Astrocyte (in vitro differentiated cells and primary cell): ENCODE results near the gene EPB41L1. TPM values are rescaled to one million over a fixed set of nuclear protein-coding genes. Genes with fewer than 3 reads are reported as not detected.
A peak's percentile ranks its signal among the peaks of the same experiment; 100 is the strongest.

Experiments
- DNase-seq: peaks from one replicate; pipeline ENCODE4 v3.0.0-alpha.2; 2010; ENCODE audit warnings: low read depth
- FAIRE-seq: peaks from 2 replicates; lab custom pipeline; 2011; peaks lifted over from hg19 to GRCh38; lab: Jason Lieb, UNC
- H2AFZ ChIP-seq: 2 replicates; pipeline ENCODE4 v1.6.0; 2012; ENCODE audit warnings: low read depth, low read length, inconsistent platforms
- H3K27ac ChIP-seq: 2 replicates; pipeline ENCODE4 v1.5.1; 2011; ENCODE audit warnings: low read depth, low read length, inconsistent platforms
- H3K27me3 ChIP-seq: 2 replicates; pipeline ENCODE4 v1.6.0; 2011; ENCODE audit warnings: low read length, inconsistent platforms; ENCODE audit not compliant: insufficient read depth
- H3K36me3 ChIP-seq: 2 replicates; pipeline ENCODE4 v1.5.1; 2011; ENCODE audit warnings: low read length, inconsistent platforms; ENCODE audit not compliant: insufficient read depth
- H3K4me1 ChIP-seq: 2 replicates; pipeline ENCODE4 v1.5.1; 2011; ENCODE audit warnings: low read length, inconsistent platforms; ENCODE audit not compliant: insufficient read depth
- H3K4me2 ChIP-seq: 2 replicates; pipeline ENCODE4 v1.6.0; 2012; ENCODE audit warnings: low read length, inconsistent platforms
- H3K4me3 ChIP-seq: 2 replicates; pipeline ENCODE4 v1.5.1; 2011; ENCODE audit warnings: low read depth, mild to moderate bottlenecking, low read length, inconsistent platforms; ENCODE audit not compliant: insufficient read depth
- H3K79me2 ChIP-seq: 2 replicates; pipeline ENCODE4 v1.6.0; 2012; ENCODE audit warnings: mild to moderate bottlenecking, low read length, inconsistent platforms; ENCODE audit not compliant: insufficient read depth
- H3K9ac ChIP-seq: 2 replicates; pipeline ENCODE4 v1.6.0; 2012; ENCODE audit warnings: mild to moderate bottlenecking, low read length, inconsistent platforms
- H3K9me3 ChIP-seq: 2 replicates; pipeline ENCODE4 v1.5.1; 2012; ENCODE audit warnings: low read depth, mild to moderate bottlenecking, low read length, inconsistent platforms; ENCODE audit not compliant: insufficient read depth
- H4K20me1 ChIP-seq: 2 replicates; pipeline ENCODE4 v1.6.0; 2012; ENCODE audit warnings: low read length, inconsistent platforms; ENCODE audit not compliant: insufficient read depth
- H3K27ac Mint-ChIP-seq: one replicate; pipeline ENCODE4 v1.8.0; 2021; ENCODE audit warnings: mild to moderate bottlenecking, mixed read lengths; ENCODE audit not compliant: unreplicated experiment
- H3K27me3 Mint-ChIP-seq: one replicate; pipeline ENCODE4 v1.8.0; 2021; ENCODE audit warnings: low read depth, mixed read lengths; ENCODE audit not compliant: unreplicated experiment
- H3K36me3 Mint-ChIP-seq: one replicate; pipeline ENCODE4 v1.8.0; 2021; ENCODE audit warnings: low read depth, mixed read lengths; ENCODE audit not compliant: unreplicated experiment
- H3K4me1 Mint-ChIP-seq: one replicate; pipeline ENCODE4 v1.8.0; 2021; ENCODE audit warnings: low read depth, mixed read lengths; ENCODE audit not compliant: unreplicated experiment
- H3K4me3 Mint-ChIP-seq: one replicate; pipeline ENCODE4 v1.8.0; 2021; ENCODE audit warnings: mild to moderate bottlenecking, moderate library complexity, mixed read lengths; ENCODE audit not compliant: unreplicated experiment
- H3K9me3 Mint-ChIP-seq: one replicate; pipeline ENCODE4 v1.8.0; 2021; ENCODE audit warnings: mild to moderate bottlenecking, mixed read lengths; ENCODE audit not compliant: unreplicated experiment
- EZH2 ChIP-seq: IDR thresholded peaks from 2 replicates; pipeline ENCODE4 v1.6.1; 2012; ENCODE audit warnings: mild to moderate bottlenecking, low read length, inconsistent platforms; ENCODE audit not compliant: insufficient read depth
- total RNA-seq: library from RNA; stranded (reverse); gene quantifications from 2 replicates; pipeline ENCODE4 v1.2.1, GENCODE V29; 2021
- TF ChIP-seq, protein P1 (sequence below): IDR thresholded peaks from 2 replicates; pipeline ENCODE4 v1.5.1; 2011; ENCODE audit warnings: low read depth, mild to moderate bottlenecking, inconsistent platforms, low read length, moderate library complexity; ENCODE audit not compliant: insufficient read depth

The EPB41L1 gene
- total RNA-seq, 1 donor from 2014 or later = 39.4 TPM

- no peaks in the 10 kb centered on the region for H3K9me3 Mint-ChIP-seq
- peaks cover 18% of the 10 kb centered on the region for H3K27me3 Mint-ChIP-seq
- no peaks in the 10 kb centered on the region for H3K4me1 ChIP-seq
- H3K9me3 ChIP-seq = no peaks in the 10 kb centered on the region
- H3K27ac Mint-ChIP-seq = no peak overlapping the region
- DNase-seq = no peak
- H4K20me1 ChIP-seq = no peaks in the 10 kb centered on the region
- H3K4me3 ChIP-seq = no peak overlapping the region
- H3K4me2 ChIP-seq = no peak overlapping the region
- H3K4me1 Mint-ChIP-seq = peaks cover 2% of the 10 kb centered on the region
- FAIRE-seq = no peak
- H2AFZ ChIP-seq = no peak overlapping the region
- H3K79me2 ChIP-seq = no peaks in the 10 kb centered on the region
- H3K4me3 Mint-ChIP-seq = no peak overlapping the region
- no peak overlapping the region for H3K9ac ChIP-seq
- peaks cover 18% of the 10 kb centered on the region for H3K27me3 ChIP-seq
- no peak overlapping the region for H3K27ac ChIP-seq
- TF ChIP-seq, protein P1, sequence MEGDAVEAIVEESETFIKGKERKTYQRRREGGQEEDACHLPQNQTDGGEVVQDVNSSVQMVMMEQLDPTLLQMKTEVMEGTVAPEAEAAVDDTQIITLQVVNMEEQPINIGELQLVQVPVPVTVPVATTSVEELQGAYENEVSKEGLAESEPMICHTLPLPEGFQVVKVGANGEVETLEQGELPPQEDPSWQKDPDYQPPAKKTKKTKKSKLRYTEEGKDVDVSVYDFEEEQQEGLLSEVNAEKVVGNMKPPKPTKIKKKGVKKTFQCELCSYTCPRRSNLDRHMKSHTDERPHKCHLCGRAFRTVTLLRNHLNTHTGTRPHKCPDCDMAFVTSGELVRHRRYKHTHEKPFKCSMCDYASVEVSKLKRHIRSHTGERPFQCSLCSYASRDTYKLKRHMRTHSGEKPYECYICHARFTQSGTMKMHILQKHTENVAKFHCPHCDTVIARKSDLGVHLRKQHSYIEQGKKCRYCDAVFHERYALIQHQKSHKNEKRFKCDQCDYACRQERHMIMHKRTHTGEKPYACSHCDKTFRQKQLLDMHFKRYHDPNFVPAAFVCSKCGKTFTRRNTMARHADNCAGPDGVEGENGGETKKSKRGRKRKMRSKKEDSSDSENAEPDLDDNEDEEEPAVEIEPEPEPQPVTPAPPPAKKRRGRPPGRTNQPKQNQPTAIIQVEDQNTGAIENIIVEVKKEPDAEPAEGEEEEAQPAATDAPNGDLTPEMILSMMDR = no peak
- peak; percentile 43 for TF ChIP-seq EZH2
- H3K36me3 ChIP-seq = no peaks in the 10 kb centered on the region
- no peaks in the 10 kb centered on the region for H3K36me3 Mint-ChIP-seq
These were observed 119.8 kb downstream of the EPB41L1 start for GRCh38 chr20:36274181-36274841.

DNA sequence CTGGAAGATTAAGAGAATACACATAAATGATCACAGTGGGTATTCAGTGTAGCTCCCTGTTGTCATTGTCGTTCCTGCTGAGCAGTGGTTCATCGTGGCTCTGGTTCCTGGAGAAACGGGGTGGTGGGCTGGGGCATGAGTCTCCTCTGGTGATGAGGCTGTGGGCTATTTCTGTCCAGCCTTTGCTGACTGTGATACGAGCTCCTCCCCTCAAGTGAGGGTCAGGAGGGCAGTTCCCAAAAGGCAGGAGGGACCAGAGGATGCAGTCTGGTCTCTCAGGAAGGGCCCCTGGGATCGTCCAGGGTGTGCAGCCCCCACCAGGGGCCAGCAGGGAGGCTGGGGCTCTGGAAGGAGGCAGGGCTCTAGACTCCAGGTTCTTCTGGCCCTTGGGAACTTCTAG, 120.5 kb downstream of the EPB41L1 start:
- Mint-ChIP-seq H3K27me3 (peaks cover 18% of the 10 kb centered on the region), H3K4me1 (peaks cover 2% of the 10 kb centered on the region), H3K9me3 (no peaks in the 10 kb centered on the region), H3K4me3 (no peak overlapping the region), H3K36me3 (no peaks in the 10 kb centered on the region), H3K27ac (no peak overlapping the region)
- DNase-seq (no peak), FAIRE-seq (no peak)
- Histone ChIP-seq H3K79me2 (no peaks in the 10 kb centered on the region), H3K27me3 (peaks cover 18% of the 10 kb centered on the region), H3K9ac (no peak overlapping the region), H3K9me3 (no peaks in the 10 kb centered on the region), H3K36me3 (no peaks in the 10 kb centered on the region), H4K20me1 (no peaks in the 10 kb centered on the region), H3K4me2 (no peak overlapping the region), H3K4me3 (no peak overlapping the region), H3K27ac (no peak overlapping the region), H3K4me1 (no peaks in the 10 kb centered on the region), H2AFZ (no peak overlapping the region)
- TF ChIP-seq EZH2 = no peak
- TF ChIP-seq, protein P1 = no peak

DNA sequence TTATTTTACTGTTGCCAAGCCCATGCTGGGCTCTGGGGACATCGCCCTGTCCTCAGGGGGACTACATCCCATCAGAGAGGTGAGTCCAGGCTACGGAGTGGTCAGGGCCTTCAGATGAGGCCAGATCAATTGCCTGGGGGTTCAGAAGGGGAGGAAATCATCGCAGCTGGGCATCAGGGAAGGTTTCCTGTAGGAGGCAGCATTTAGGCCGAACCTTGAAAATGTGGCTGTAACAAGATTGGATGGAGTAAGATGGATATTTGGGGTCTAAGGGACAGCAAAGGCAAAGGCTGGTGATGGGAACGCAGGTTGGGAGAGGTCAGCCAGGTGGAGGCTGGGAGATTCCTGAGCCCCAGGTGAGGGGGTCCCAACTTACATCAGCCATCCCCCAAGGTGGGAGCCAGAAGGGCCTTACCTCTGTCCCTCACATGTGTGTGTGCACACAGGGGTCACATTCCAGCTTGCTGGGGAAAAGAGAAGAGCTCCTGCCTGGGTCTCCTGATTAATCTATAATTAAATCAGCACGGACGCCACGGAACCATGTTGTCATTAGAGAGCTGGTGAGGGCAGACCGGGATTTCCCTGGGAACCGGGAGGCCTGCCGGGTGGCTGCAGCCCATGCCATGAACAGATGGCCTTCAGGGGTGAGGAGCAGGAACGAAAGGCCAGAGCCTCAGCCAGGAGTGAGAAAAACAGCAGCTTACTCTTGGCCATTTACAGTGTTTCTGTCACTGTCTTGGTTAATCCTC, 121.1 kb downstream of the EPB41L1 start:
- Histone ChIP-seq H3K4me3 (no peak overlapping the region), H2AFZ (no peak overlapping the region), H4K20me1 (no peaks in the 10 kb centered on the region), H3K4me2 (no peak overlapping the region), H3K9ac (no peak overlapping the region), H3K27ac (no peak overlapping the region), H3K36me3 (no peaks in the 10 kb centered on the region), H3K9me3 (no peaks in the 10 kb centered on the region), H3K4me1 (no peaks in the 10 kb centered on the region), H3K27me3 (peaks cover 18% of the 10 kb centered on the region), H3K79me2 (no peaks in the 10 kb centered on the region)
- no peak for TF ChIP-seq EZH2
- TF ChIP-seq, protein P1 = no peak
- no peak overlapping the region for H3K4me3 Mint-ChIP-seq
- H3K36me3 Mint-ChIP-seq = no peaks in the 10 kb centered on the region
- peaks cover 20% of the 10 kb centered on the region for H3K27me3 Mint-ChIP-seq
- H3K4me1 Mint-ChIP-seq = peaks cover 2% of the 10 kb centered on the region
- DNase-seq (no peak), FAIRE-seq (no peak)
- no peak overlapping the region for H3K27ac Mint-ChIP-seq
- no peaks in the 10 kb centered on the region for H3K9me3 Mint-ChIP-seq
